Stromal cell of bone marrow (primary cell): ENCODE measurements around the gene CABLES1.
A peak's percentile ranks its signal among the peaks of the same experiment; 100 is the strongest.
"Not testable (repeated sequence)": the region's sequence is repeated elsewhere in the genome, so short reads cannot be mapped to it uniquely, and the experiment has no call there.

Source experiments
- DNase-seq: peaks from one replicate; pipeline ENCODE4 v3.0.0-alpha.2; 2012; ENCODE audit warnings: low read depth

CABLES1 gene

DNA sequence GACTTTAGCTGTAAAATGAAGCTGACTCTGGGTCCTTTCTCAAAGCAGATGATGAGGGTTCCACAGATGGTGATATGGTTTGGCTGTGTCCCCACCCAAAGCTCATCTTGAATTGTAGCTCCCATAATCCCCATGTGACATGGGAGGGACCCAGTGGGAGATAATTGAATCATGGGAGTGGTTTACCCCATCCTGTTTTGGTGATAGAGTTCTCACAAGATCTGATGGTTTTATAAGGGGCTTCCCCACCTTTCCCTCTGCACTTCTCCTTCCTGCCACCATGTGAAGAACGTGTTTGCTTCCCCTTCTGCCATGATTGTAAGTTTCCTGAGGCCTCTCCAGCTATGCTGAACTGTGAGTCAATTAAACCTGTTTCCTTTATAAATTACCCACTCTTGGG lies 133.8 kb downstream of the CABLES1 start:
- not testable (repeated sequence) for DNase-seq

DNA sequence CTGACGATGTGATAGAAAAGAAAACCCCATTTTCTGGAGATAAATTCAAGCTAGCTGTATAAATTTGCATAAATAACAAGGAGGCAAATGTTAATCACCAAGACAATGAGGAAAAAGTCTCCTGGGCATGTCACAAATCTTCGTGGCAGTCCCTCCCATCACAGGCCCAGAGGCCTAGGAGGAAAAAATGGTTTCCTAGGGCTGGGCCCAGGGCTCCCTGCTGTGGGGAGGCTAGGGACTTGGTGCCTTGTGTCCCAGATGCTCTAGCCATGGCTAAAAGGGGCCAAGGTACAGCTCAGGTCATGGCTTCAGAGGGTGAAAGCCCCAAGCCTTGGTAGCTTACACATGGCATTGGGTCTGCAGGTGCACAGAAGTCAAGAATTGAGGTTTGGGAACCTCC lies 134.6 kb downstream of the CABLES1 start:
- no peak for DNase-seq

DNA sequence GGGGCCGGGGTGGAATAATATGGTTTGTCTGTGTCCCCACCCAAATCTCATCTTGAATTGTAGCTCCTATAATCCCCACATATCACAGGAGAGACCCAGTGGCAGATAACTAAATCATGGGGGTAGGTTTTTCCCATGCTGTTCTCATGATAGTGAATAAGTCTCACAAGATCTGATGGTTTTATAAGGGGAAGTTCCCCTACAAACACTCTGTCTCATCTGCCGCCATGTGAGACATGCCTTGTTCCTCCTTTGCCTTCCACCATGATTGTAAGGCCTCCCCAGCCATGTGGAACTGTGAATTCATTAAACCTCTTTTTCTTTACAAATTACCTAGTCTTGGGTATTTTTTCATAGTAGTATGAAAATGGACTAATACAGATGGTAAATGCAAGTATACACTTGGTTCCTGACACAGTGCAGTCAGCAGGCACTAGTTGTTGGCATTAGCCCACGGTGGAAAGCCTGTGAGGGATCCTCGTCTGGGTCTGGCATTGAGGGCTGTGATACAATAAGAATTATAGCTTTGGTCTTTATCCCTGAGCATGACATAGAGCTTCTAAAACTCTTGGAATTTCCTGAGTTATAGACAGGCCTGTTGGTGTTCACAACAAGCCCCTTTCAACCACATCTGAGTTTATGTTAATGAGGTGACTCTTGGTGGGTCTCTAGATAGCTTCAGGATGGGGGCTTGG lies 135.8 kb downstream of the CABLES1 start:
- no peak for DNase-seq

DNA sequence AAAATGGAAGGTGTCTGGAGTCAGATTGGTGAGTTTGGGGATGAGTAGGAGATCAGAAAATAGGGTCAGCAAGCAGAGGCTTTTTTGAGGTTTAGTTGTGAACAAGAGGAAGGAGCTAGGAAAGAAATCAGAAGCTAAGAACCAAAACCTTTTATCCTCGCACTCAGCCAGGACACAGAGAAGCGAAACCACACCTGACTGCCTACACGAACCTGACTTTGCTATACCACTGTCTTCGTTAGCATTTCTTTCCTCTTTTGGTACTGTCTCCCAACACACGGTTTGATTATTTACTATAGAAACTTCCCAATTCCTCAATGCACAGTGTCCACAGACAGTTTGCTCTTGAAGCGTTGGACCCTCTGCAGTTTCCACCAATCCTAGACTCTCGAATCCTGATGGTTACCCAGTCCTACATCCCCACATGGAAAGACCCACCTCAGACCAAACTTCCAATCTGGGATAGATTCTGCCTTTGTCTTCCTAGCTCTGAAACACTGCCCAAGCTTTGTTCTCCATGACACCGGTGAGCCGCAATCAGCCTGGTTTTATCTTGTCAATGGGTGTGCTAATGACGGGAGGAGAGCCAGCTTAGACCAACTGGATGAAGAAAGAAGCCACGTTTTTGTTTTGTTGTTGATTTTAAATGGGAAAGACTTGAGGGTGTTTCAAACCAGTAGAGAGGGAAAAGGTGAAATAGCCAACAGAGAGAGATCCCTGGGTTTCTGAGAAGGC lies 137.4 kb downstream of the CABLES1 start:
- no peak for DNase-seq

DNA sequence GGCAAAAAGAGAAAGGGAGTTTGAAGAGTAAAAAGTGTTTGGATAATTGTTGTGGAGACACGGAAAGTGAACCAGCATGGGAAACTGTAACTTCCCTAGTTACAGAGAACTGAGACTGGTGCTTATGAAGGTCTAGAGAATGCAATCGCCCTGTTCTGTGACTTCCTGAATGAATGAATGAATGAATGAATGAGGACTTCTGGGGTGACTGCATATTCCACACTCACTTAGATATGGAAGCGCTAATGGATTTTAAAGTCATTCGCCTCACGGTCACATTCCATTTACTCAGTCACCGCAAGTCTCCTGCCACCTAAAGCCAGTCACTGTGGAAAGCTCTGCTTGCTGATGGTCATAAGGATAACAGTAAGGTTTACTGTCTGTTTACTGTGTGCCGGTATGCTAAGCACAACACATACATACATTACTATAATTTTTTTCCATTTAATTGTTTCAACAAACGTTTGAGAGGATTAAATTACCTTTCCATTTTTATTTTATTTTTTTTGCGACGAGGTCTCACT lies 138.2 kb downstream of the CABLES1 start:
- DNase-seq, result no peak

DNA sequence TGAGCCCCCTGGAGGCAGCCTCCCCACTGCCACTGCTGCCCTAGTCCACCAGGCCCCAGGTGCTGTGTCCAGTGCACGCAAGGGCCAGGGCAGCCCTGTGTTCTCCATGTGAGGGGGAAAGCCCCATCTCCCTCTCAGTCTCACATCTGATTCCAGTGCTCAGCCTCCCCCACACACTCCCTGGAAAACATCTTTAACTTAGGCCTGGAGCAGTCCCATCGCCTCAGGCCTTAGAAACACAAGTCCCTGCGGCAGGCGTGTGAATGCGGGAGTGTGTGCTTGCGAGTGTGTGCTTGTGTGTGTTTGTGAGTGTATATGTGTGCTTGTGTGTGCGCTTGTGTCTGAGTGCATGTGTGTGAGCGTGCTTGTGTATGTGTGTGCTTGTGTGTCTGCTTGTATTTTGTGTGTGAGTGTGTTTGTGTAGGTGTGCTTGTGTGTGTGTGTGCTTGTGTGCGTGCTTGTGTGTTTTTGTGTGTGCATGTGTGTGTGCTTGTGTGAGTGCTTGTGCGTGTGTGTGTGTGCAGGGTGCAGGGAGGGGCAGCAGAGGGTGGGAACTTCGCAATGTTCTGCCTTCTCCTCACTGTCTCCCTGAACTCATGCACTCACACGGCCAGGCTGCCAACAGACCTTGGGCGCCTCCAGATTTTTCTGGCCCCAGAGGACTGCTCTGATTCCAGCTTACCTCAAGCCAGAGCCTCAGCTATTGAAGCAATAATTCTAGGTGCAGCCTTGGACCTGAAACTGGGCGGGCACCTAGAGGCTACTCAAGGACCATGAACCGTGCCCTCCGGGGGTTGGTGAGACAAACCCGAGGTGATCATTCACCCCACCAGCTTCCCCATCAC lies 139.6 kb downstream of the CABLES1 start:
- DNase-seq, result no peak

DNA sequence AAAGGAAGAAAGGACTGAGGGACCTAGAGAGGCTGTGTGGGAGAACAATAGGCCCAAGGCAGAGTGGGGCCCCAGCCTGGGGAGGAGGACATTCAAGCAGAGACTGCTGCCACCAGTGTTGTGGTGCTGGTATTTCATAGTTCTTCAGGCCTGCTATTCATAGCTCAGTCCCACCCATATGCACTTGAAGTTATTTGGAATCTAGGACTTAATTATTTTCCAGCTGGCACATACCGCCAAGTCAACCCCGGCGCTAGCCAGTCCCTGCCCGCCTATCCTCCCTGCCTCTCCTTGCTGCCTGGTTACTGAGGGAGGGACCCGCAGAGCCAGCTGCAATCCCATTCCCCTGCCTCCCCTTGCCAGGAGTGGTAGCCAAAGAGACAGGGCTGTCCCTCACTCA lies 141.2 kb downstream of the CABLES1 start:
- no peak for DNase-seq

DNA sequence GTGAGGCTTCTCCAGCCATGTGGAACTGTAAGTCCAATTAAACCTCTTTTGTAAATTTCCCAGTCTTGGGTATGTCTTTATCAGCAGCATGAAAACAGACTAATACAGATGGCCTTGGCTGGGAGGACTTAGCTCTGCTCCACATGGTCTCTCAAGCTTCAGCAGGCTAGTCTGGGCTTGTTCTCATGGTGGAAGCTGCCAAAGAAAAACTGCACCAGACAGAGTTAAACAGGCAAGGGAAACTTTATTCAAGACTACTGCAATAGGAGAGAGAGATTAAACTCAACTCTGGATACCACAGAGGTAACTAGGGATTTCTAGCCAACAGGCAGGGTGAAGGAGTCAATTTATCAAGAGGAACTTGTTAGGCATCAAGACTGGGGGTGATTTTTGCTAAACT lies 142.1 kb downstream of the CABLES1 start:
- no peak for DNase-seq

DNA sequence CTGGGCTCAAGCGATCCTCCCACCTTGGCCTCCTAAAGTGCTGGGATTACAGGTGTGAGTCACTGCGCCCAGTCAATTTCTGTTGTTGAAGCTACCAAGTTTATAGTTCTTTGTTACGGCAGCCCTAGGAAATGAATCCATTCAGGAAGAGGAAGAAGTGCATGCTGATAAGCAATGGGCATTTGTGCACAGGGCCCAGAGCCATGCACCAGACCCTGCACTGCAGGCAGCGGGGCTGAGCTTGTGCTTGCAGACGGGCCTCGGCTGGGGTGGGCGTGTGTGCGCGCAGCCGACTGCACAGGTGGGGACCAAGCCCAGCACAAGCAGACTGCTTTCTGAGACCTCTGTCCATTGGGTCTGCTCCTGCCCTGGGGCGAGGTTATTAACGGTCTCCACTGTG lies 144.6 kb downstream of the CABLES1 start:
- no peak for DNase-seq

DNA sequence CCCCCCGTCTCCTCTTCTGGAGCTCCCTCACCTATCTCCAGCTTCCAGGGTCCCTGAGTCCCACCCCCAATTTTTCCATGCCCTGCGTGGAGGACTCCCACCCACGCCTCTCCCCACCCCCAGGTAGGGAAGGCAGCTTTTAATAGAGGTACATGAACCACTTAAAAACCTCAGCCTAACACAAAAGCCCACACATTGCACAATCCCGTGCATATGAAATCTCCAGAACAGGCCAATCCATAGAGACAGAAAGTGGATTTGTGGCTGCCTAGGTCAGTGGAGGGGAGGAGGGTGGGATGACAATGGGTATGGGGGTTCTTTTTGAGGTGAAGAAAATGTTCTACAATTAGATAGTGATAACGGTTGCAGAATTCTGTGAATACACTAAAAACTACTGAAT lies 145.6 kb downstream of the CABLES1 start:
- DNase-seq, result no peak

DNA sequence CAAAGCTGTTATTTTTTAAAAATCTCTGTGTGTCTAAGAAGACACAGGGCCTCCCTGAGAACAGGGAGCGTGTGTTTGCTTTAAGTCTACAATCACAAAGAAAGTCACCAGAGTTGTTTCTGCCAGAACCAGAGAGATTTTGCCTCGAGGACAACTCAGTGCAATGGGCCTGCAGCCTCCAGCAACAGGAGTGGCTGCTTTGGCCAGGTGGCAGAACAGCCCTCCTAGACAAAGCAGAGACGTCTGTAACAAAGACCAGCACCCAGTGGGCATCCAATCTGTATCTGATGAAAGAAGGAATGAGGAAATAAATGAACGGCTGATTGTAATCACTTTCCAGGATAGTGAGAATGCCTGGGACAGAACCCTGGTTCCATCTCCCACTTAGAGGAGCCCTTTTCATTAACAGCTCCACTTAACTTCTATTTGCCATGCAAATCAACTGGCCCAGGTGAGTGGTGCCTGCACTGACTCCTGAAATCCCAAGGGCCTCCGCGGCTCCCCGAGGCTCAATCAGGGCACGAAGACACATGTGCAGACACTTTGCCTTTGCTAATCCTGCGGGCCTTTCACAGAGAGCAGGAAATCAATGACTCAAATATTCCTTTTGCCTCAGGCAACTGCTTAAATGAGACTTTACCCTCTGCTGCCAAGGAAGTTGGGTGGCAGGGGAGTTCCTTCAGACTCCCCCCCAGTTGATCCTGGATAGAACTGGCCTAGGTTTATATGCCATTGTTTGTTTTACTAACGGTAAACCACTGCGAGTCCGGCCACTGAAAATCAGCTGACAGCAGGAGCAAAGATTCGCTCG lies 146.5 kb downstream of the CABLES1 start:
- peak; percentile 54 for DNase-seq

DNA sequence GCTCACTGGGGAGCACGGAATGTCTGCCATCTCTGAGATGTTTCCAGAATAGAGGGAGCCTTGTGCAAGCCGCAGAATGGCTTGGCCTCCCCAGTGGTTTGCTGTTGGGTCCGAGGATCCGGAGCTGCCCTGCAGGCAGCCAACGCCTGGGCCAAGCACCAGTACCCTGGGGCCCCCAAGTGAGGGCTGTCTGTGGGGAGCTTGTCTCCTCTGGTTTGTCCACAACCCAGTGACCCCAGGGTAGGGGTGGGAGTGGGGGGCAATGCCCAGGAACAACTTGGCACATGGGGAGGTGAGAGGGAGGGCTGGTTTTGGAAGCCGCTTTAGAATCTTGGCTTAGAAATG lies 147.1 kb downstream of the CABLES1 start:
- DNase-seq, result no peak

DNA sequence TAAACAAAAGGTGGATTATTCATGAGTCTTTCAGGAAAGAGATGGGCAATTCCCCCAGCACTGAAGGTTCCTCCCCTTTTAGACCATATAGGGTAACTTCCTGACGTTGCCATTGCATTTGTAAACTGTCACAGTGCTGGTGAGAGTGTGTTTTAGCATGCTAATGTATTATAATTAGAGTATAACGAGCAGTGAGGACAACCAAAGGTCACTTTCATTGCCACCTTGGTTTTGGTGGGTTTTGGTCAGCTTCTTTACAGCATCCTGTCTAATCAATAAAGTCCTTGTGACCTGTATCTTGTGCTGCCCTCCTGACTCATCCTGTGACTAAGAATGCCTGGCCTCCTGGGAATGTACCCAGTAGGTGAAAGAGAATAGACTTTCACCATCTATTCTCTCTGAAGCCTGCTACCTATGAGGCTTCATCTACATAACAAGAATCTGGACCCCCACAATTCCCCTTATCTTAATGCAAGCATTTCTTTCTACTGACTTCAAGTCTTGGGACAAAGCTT lies 148.7 kb downstream of the CABLES1 start:
- DNase-seq, result no peak

DNA sequence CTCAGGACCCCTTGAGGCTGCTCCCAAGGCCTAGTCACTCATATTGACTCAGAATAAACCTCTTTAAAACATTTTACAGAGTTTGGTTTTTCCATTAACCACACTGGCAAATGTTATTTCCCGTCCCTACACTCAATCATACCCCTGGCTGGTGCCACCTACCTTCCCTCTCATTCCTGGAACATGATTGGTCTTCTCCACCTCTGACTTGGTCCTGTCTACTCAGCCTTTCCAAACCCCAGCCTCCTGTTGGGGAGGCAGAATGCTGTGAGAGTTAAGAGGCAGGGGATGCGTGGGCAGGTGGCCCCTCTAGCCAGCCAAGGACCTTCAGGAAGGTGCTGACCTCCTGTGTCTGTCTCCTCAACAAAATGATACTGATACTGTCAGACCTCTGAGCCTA lies 149.3 kb downstream of the CABLES1 start:
- no peak for DNase-seq

DNA sequence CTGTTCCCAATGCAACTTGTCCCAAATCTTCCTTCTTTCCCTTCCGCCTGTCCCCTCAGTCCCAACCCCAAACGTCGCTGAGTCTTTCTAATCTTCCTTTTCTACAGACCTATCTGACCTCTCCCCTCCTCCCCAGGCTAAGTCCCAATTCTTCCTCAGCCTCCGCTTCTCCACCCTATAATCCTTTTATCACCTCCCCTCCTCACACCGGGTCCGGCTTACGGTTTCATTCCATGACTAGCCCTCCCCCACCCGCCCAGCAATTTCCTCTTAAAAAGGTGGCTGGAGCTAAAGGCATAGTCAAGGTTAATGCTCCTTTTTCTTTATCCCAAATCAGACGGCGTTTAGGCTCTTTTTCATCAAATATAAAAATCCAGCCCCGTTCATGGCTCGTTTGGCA lies 150.3 kb downstream of the CABLES1 start:
- not testable (repeated sequence) for DNase-seq

DNA sequence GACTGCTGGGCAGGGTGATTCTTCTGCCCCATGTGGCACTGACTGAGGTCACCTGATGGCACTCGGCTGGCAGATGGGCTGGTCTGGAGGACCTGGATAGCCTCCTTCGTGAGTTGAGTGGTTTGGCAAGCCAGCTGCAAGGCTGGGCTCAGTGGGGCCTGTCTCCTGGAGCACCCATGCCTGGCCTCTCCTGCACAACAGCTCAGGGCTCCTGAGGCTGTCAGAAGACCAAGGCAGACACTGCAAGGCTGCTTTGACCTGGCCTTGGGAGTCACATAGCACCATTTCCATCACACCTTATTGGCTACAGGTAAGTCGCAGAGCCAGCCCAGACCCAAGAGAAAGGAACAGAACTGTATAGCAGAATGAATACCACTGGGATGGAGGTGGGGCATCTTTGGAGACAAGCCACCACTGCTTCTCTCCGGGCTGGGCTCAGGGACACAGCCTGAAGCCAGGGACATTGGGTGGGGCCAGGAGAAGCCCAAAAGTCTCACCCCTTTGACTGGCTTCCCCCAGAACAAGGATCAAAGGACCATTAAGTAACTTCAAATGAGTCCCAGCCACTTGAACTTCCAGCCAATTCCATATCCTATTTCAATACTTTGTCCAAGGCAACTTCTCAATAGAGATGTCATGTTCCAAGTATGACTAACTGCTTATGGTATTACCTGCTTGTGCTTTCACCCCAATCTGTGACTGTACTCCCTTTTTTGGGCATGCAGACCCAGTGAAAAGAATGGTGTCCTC lies 156.3 kb downstream of the CABLES1 start:
- DNase-seq, result peak; percentile 73

DNA sequence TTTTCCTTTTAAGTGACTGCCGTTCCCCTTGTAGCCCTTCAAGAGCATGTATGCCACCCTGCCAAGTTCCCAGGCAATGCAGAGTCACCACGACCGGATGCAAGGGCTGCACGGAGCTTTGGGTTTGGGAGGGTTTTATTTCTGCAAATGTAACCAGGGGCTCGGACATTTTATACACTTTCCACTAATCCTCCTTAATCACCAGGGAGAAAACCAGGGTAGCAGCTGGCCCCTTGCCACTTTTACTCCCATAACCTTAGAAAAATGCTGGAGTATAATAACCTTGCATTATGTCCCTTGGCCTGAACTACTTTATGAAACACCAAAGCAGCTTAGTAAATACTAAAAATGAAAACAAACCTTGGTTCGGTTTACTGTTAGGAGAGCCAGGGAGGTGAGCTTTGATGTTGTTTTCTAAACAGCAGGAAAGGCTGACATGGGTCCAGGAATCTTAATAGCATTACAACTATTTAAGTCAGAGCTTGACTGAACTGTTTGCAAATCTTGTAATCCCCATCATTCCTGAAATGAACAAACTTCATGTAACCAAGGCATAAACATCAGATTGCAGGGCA lies 165.0 kb downstream of the CABLES1 start:
- no peak for DNase-seq

DNA sequence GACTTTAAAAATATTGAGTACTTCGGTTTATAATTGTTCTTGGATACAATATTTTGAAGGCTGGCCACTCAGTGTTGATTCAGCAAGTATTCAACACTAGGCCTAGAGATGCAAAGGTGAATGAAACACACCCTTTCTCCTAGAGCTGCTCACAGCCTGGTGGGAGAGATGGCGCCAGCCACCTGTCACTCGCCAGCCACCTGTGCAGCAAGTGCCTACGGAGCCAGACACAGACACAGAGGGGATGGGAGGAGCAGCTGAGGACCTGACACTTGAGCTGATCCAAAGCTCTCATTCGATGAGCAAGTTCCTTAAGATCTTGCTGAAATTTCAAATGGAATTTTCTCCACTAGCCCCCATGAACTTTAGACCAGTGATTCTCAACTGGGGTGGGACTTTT lies 166.7 kb downstream of the CABLES1 start:
- no peak for DNase-seq

DNA sequence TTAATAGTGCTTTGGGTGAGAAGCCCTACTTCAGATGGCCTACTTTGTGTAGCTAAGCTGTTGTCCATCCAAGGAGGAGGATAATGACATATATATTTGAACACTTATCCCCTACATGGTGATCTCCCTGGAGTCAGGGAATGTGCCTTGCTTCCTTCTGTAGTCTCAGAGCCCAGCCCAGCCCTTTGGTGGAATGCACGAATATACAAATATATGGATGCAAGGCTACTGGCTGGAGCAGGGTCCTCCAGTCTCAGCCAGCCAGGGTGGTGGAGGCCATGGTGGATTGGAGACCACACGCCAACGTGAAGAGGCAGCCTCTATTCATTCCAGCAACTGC lies 167.2 kb downstream of the CABLES1 start:
- no peak for DNase-seq

DNA sequence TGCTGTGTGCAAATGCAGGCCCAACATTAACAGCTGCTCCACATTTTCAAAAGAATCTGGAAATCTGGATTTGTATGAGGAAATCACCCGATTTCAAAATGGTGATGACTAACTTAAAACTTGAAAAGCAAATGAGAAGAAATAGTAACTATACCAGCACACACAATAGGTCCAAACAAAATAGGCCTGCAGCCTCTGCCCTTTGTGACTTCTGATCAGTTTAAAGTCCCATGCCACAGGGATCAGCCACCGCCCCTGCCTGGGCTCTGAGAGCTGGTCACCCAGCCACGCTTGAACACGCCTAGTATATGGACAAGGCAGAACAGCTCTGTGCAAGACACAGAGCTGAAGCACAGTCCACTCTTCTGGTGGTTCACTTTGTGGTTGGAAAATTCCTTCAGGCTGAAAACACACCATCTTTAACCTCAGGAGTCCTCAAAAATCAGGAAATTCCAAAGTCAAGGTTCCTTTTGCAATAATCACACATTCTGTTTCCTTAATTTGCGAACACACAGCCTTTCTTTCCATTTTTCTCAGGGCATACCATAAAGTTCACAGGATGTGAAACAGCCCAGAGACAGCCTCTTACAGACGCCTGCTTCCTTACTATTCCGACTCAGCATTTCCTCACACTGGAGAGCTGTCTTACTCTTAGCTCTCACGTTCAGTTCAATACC lies 167.7 kb downstream of the CABLES1 start:
- DNase-seq, result peak; percentile 87
